Measurements from ENCODE around the gene GYS1.
"Not testable (repeated sequence)": the region's sequence is repeated elsewhere in the genome, so short reads cannot be mapped to it uniquely, and the experiment has no call there.

Gene GYS1

GRCh38 chr19:48938256-48938655 lies 54.9 kb downstream of the GYS1 start:
- DNase-seq (ENCODE audit: low spot score): no peak

GRCh38 chr19:48935864-48936263 lies 57.2 kb downstream of the GYS1 start:
- no peak for DNase-seq (ENCODE audit: low spot score)

GRCh38 chr19:48934837-48935236 lies 58.3 kb downstream of the GYS1 start:
- no peak for DNase-seq (ENCODE audit: low spot score)

GRCh38 chr19:48933382-48933932 lies 59.7 kb downstream of the GYS1 start, which contains the start of gene DHDH:
DHDH (plus strand) TSS chr19:48933699; CDS start chr19:48933722, 23 bp downstream.
- DNase-seq (ENCODE audit: low spot score): peak; percentile 78

GRCh38 chr19:48928164-48929025 lies 64.7 kb downstream of the GYS1 start:
- DNase-seq (ENCODE audit: low spot score): peak; percentile 15

GRCh38 chr19:48927692-48928091 lies 65.4 kb downstream of the GYS1 start:
- not testable (repeated sequence) for DNase-seq (ENCODE audit: low spot score)

- DNase-seq (ENCODE audit: low spot score): no peak
Observed at GRCh38 chr19:48926909-48927308, 66.2 kb downstream of the GYS1 start.

GRCh38 chr19:48925890-48926289 lies 67.2 kb downstream of the GYS1 start:
- DNase-seq (ENCODE audit: low spot score): not testable (repeated sequence)

GRCh38 chr19:48925240-48925843 lies 67.8 kb downstream of the GYS1 start:
- DNase-seq (ENCODE audit: low spot score): no peak

- no peak for DNase-seq (ENCODE audit: low spot score)
Observed at GRCh38 chr19:48922548-48923490, 70.3 kb downstream of the GYS1 start.

- no peak for DNase-seq (ENCODE audit: low spot score)
Observed at GRCh38 chr19:48921721-48922500, 71.2 kb downstream of the GYS1 start.

GRCh38 chr19:48920949-48921348 lies 72.2 kb downstream of the GYS1 start:
- no peak for DNase-seq (ENCODE audit: low spot score)

- not testable (repeated sequence) for DNase-seq (ENCODE audit: low spot score)
Observed at GRCh38 chr19:48919271-48919670, 73.8 kb downstream of the GYS1 start.

GRCh38 chr19:48918801-48919247 lies 74.3 kb downstream of the GYS1 start:
- peak; percentile 39 for DNase-seq (ENCODE audit: low spot score)
